ENCODE results near the gene SSBP3. TPM values are rescaled to one million over a fixed set of nuclear protein-coding genes. Genes with fewer than 3 reads are reported as not detected.

Gene SSBP3
- total RNA-seq, 1 donor from 2014 or later = 70.7 TPM

GRCh38 chr1:54338464-54338863 lies 67.7 kb downstream of the SSBP3 start:
- no peak overlapping the region for H3K4me3 ChIP-seq
- no peaks in the 10 kb centered on the region for H3K27me3 ChIP-seq
- intact Hi-C loops (cut with DNase I) = no loop called here
- DNase-seq (ENCODE audit: extremely low spot score in 2 of 2) = no peak
- no peak for TF ChIP-seq CTCF (IDR thresholded peaks at IDR 0.05)
- TF ChIP-seq POLR2A (IDR thresholded peaks at IDR 0.05) = no peak
- no peak for TF ChIP-seq POLR2AphosphoS5 (IDR thresholded peaks at IDR 0.05; ENCODE audit: insufficient read depth in 1 of 2, low read depth in 1 of 2)
- no peak overlapping the region for H3K27ac ChIP-seq
- H3K9me3 ChIP-seq = no peaks in the 10 kb centered on the region
- H3K36me3 ChIP-seq = no peaks in the 10 kb centered on the region
- peaks cover 69% of the 10 kb centered on the region for H3K4me1 ChIP-seq

DNA sequence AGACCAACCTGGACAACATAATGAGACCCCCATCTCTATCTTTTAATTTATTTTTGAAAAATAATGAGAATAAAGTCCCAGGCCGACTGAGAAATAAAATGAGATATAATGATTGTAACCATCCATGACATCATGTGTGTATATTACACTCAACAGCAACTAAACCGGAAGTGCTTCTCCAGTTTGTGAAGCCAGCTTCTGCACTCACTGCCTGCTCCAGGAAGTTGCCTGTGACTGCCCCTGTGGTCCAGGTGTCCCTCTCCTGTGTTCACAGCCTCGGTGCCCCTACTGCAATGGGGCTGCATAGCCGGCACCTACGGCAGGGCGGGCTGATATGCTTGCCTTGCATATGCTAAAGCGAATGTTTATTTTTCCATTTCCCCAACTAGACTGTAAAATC lies 68.3 kb downstream of the SSBP3 start:
- no peak for DNase-seq (ENCODE audit: extremely low spot score in 2 of 2)
- no peaks in the 10 kb centered on the region for H3K9me3 ChIP-seq
- no peak for TF ChIP-seq CTCF (IDR thresholded peaks at IDR 0.05)
- TF ChIP-seq POLR2A (IDR thresholded peaks at IDR 0.05) = no peak
- TF ChIP-seq POLR2AphosphoS5 (IDR thresholded peaks at IDR 0.05; ENCODE audit: insufficient read depth in 1 of 2, low read depth in 1 of 2) = no peak
- no peaks in the 10 kb centered on the region for H3K36me3 ChIP-seq
- H3K27me3 ChIP-seq = no peaks in the 10 kb centered on the region
- H3K4me1 ChIP-seq = peaks cover 71% of the 10 kb centered on the region
- intact Hi-C loops (cut with DNase I) = no loop called here
- no peak overlapping the region for H3K4me3 ChIP-seq
- no peak overlapping the region for H3K27ac ChIP-seq

- Histone ChIP-seq H3K27me3 (no peaks in the 10 kb centered on the region), H3K27ac (peak overlapping the region; percentile 87), H3K4me1 (peaks cover 71% of the 10 kb centered on the region), H3K9me3 (no peaks in the 10 kb centered on the region), H3K4me3 (no peak overlapping the region), H3K36me3 (no peaks in the 10 kb centered on the region)
- intact Hi-C loops (cut with DNase I) = no loop called here
- DNase-seq (ENCODE audit: extremely low spot score in 2 of 2) = no peak
- TF ChIP-seq POLR2AphosphoS5 (IDR thresholded peaks at IDR 0.05; ENCODE audit: insufficient read depth in 1 of 2, low read depth in 1 of 2) (no peak), POLR2A (IDR thresholded peaks at IDR 0.05) (no peak), CTCF (IDR thresholded peaks at IDR 0.05) (no peak)
These were observed 69.2 kb downstream of the SSBP3 start for GRCh38 chr1:54337034-54337433.

DNA sequence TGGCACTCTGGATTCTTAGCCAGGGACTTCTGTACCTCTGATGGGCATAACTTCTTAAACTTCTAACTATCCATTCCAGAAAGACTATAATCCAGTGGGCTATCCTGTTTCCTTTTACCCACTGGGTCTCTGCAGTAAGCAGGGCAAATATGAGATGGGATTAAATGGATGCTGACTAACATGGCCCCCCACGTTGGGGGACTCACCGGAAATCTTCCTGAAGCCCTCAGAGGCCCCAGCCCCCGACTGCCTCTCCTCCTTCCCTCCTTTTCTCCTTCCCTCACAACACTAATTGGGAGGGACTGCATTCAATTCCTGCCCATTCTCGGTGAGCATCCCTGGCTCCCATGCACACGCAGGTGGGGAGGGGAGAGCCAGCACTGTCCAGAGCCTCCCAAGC lies 70.1 kb downstream of the SSBP3 start:
- no peak for DNase-seq (ENCODE audit: extremely low spot score in 2 of 2)
- H3K27me3 ChIP-seq = no peaks in the 10 kb centered on the region
- peak overlapping the region in 1 of 2 donors; percentile 23 for H3K4me3 ChIP-seq
- peaks cover 71% of the 10 kb centered on the region for H3K4me1 ChIP-seq
- no peaks in the 10 kb centered on the region for H3K9me3 ChIP-seq
- intact Hi-C loops (cut with DNase I) = no loop called here
- peak overlapping the region; percentile 87 for H3K27ac ChIP-seq
- H3K36me3 ChIP-seq = no peaks in the 10 kb centered on the region
- no peak for TF ChIP-seq POLR2A (IDR thresholded peaks at IDR 0.05)

DNA sequence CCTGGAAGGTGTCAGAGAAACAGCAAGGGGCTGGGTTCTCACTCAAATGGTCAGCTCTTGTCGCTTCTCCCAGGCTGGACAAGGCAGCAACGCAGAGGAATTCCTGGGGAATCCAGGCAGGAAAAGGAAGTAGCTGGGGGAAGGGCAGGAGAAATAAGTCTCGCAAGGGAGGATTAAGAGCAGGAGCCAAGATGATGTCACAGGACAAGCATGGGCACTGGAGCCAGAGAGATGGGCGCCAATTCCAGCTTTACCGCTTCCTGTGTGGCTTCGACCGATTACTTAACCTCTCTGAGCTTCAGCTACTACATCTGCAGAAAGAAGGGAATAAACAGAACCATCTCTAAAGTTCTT lies 70.5 kb downstream of the SSBP3 start:
- intact Hi-C loops (cut with DNase I) = no loop called here
- TF ChIP-seq CTCF (IDR thresholded peaks at IDR 0.05) = no peak
- no peak for TF ChIP-seq POLR2A (IDR thresholded peaks at IDR 0.05)
- TF ChIP-seq POLR2AphosphoS5 (IDR thresholded peaks at IDR 0.05; ENCODE audit: insufficient read depth in 1 of 2, low read depth in 1 of 2) = peak; percentile 12 to 93
- peak in 1 of 2 donors; percentile 95 for DNase-seq (ENCODE audit: extremely low spot score in 2 of 2)
- H3K27ac ChIP-seq = peak overlapping the region; percentile 87
- no peaks in the 10 kb centered on the region for H3K36me3 ChIP-seq
- H3K27me3 ChIP-seq = no peaks in the 10 kb centered on the region
- H3K4me1 ChIP-seq = peaks cover 70% of the 10 kb centered on the region
- no peaks in the 10 kb centered on the region for H3K9me3 ChIP-seq
- peak overlapping the region; percentile 4 to 23 for H3K4me3 ChIP-seq
